ENCODE measurements around the gene MRTFA.

GRCh38 chr22:40368836-40369235 is 267.7 kb downstream of the MRTFA start:
- TF ChIP-seq POLR2AphosphoS5 (IDR thresholded peaks at IDR 0.05) (no peak), CTCF (IDR thresholded peaks at IDR 0.05) (no peak), EP300 (IDR thresholded peaks at IDR 0.05; ENCODE audit: low read depth) (no peak)
